ENCODE results near the gene UBA3.

UBA3 gene

DNA sequence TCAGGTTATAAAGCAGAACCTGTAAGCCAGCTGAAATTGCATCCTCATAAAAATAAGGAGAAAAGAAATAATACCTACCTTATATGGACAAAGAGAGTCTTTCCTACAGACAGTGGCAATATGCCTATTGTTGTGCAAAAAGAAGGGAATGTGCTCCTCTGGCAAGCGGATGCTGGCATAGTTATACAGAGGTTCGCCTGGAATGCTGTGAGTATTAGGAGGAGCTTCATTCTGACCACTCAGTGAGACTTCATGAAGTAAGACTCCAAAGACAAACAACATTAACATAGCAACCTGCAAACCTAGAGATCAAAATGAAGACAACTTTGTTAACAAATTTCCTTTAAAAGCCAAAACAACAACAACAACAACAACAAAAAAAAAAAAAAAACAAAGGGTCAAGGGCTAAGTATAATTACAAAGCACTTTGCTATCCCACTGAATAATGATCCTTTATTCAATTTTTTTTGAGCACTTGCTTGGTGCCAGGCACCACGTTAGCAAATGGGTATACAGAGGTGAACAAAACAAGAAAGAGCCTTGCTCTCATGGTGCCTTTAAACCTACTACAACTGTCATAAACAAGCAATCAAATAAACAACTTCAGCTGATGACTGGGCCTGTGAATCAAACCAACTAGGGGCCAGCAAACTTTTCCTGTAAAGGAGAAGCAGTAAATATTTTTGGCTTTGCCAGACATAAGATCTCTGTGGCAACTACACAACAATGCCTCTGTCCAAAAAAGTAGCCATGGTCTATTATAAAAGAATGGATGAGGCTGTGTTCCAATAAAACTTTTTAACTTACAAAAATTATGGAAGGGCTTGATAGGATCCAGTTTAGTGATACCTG is 70.4 kb downstream of the UBA3 start:
- DNase-seq: no peak

DNA sequence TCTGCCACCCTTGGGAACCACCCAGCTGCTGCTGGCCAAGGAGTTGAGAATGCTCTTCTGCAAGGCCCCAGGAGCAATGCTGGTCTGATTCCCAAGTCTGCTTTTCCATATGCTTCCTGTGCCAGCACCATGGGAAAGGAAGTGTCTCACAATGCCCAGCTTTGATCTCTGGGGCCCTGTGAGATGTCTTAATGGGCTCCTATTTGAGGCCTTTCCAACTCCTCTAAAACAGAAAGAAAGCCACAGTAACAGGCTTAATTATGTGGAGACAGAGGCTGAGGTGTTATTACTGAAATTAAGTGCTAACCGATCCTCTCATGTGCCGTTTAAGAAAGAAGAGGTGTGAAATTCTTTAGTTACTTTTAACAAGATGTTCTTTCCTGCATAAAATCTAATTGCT is 71.2 kb downstream of the UBA3 start:
- DNase-seq: no peak

DNA sequence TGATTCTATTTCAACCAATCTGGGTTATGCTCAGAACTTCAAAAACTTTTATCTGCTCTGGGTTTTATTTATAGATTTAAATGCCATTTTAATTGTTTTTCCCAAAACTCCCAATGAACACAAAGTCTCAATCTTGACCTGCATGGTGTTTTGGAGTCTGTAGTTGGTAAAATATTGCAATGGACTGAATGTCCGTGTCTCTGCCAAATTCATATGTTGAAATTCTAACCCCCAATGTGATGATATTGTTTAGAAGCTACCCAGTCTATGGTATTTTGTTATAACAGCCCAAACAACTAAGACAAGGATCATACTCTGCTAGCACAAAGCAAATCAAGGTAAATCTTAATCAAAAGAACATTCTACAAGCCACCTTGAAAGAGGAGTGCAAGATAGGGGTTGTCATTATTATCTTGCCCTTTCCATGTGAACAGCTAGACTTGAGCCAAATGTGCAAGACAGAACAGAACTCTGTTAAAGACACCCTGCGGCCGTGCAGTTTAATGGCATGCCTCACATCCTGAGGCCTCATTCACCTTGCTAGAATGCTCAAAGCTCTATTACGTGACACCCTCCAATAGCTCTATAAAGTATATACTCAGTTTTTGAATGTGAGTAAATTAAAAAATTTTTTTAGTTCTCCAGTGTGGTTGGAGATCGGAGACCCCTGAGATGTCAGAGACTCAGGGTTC is 74.2 kb downstream of the UBA3 start:
- no peak for DNase-seq

DNA sequence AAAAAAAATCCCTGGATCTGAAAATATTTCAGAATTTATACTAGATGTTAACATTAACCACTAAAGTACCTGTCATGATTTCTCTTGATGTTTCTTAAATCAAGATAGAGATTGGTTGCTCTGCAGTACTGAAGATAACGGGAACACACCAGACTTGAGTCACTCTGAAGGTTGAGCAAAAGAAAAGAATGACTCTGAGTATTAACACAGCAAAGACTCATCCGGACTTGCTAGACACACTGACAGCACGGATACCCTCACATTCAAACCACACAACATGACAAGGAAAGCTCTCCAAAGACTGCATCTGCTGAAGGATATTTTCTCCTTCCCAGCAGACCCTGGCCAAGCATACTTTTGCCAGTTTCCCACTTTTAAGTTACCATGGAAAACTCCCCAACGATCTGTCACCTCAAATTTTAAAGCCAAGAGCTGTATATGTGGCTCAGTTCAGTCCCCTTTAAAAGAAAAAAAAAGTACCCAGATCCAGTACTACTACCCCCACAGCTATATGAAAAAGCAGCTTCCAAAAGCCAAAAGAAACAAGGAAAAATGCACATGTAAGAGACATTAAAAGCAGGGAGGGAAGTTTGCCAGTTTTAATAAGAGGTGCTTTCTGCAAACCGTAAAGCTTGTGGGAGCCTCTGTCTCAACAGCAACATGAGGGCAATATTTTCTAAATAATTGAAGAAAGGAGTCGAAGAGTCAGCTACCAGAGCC is 74.9 kb downstream of the UBA3 start:
- no peak for DNase-seq

All from activated T-cell treated with anti-CD3 and anti-CD28 coated beads, Interleukin-2, amount 50 U/mL, for 48 hours (primary cell).